ENCODE measurements around the gene PTPRT. TPM values are rescaled to one million over a fixed set of nuclear protein-coding genes. Genes with fewer than 3 reads are reported as not detected.

PTPRT gene
- total and polyA plus RNA-seq, 2 of the 13 experiments (the other 11 are each of a cell fraction or from before 2014, with no cell fraction given) = under 0.01 to 0.09 TPM

DNA sequence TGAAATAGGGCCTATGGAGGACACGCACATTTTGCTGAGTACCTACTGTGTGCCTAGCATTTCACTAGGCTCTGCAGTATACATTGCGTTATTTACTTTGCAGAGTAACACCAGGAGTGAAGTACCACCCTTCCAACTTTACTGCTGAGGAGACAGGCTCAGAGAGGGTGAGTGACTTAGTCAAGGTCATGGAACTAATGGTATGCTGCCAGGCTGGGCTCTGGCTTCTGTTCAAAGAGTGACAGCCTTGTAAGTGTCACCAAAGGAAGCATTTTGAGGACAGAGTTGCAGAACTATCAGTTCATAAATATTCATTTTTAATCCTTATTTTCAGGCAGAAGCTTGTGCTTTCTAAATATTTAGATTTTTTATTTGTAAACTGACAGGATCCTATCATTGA is 816.7 kb downstream of the PTPRT start:
- Histone ChIP-seq H4K20me1 (ENCODE audit: insufficient read depth, low read length) (no peaks in the 10 kb centered on the region), H3K4me3 (replicated peaks in 1 of 3; ENCODE audit: insufficient read depth in 1 of 3, low read depth in 2 of 3, low read length in 3 of 3) (no peak overlapping the region), H3K4me2 (ENCODE audit: low read depth, low read length) (no peak overlapping the region), H3K27ac (ENCODE audit: extremely low read length, insufficient read depth, low read length) (no peak overlapping the region), H3K79me2 (ENCODE audit: insufficient read depth, low read length) (no peaks in the 10 kb centered on the region), H2AFZ (ENCODE audit: low read length) (no peak overlapping the region), H3K27me3 (ENCODE audit: control insufficient read depth in 1 of 2, insufficient read depth in 2 of 2, low read length in 2 of 2) (0 out of 5 replicates have a peak, but pooled peaks cover 0 to 2% of the 10 kb centered on the region in 2 experiments), H3K4me1 (ENCODE audit: insufficient read depth, low read length) (no peaks in the 10 kb centered on the region), H3K36me3 (replicated peaks in 1 of 2; ENCODE audit: control insufficient read depth in 1 of 2, insufficient read depth in 2 of 2, low read length in 2 of 2) (no peaks in the 10 kb centered on the region), H3K9me3 (ENCODE audit: low read length) (no peaks in the 10 kb centered on the region), H3K9ac (ENCODE audit: insufficient read depth, low read depth, low read length) (no peak overlapping the region)
- no peak for FAIRE-seq
- ChIA-PET POLR2A (no interaction called here), CTCF (ENCODE audit: low intra/inter-chr PET ratio, low total read pairs) (no interaction called here)
- DNase-seq (ENCODE audit: low spot score) = no peak
- in situ Hi-C loops (cut with HindIII; ENCODE audit: extremely low pct_ligation_motif_present, low pct_unique_long_range_greater_than_20kb) = no loop called here
- BruUV-seq (replicated peaks) = no TSS peak
- WGBS (ENCODE audit: low lambda C conversion rate) = 3% methylated on average over 2 of the region's 2 CpGs
- no peak; the same call in 2 of the 3 replicates for ATAC-seq
- intact Hi-C loops (cut with micrococcal nuclease; ENCODE audit: unreplicated experiment) = no loop called here
- TF ChIP-seq ZNF180 (CRISPR knock-in tag; IDR thresholded peaks at IDR 0.05; ENCODE audit: borderline replicate concordance, low read depth) = no peak

GRCh38 chr20:42370075-42370474 is 819.6 kb downstream of the PTPRT start:
- 0% methylated on average over 6 of the region's 6 CpGs for WGBS (ENCODE audit: low lambda C conversion rate)
- no peak overlapping the region for H3K9ac ChIP-seq (ENCODE audit: insufficient read depth, low read depth, low read length)
- no peaks in the 10 kb centered on the region for H3K36me3 ChIP-seq (replicated peaks in 1 of 2; ENCODE audit: control insufficient read depth in 1 of 2, insufficient read depth in 2 of 2, low read length in 2 of 2)
- 0 out of 2 replicates have a peak, but pooled peaks cover 4% of the 10 kb centered on the region for H3K9me3 ChIP-seq (ENCODE audit: low read length)
- POLR2A ChIA-PET = no interaction called here
- intact Hi-C loops (cut with micrococcal nuclease; ENCODE audit: unreplicated experiment) (no loop called here), in situ Hi-C loops (cut with HindIII; ENCODE audit: extremely low pct_ligation_motif_present, low pct_unique_long_range_greater_than_20kb) (no loop called here)
- H3K4me3 ChIP-seq (replicated peaks in 1 of 3; ENCODE audit: insufficient read depth in 1 of 3, low read depth in 2 of 3, low read length in 3 of 3) = no peak overlapping the region
- H4K20me1 ChIP-seq (ENCODE audit: insufficient read depth, low read length) = no peaks in the 10 kb centered on the region
- BruUV-seq (replicated peaks) = no TSS peak
- H3K27me3 ChIP-seq (ENCODE audit: control insufficient read depth in 1 of 2, insufficient read depth in 2 of 2, low read length in 2 of 2) = no peaks in the 10 kb centered on the region
- no peaks in the 10 kb centered on the region for H3K4me1 ChIP-seq (ENCODE audit: insufficient read depth, low read length)
- CTCF ChIA-PET (ENCODE audit: low intra/inter-chr PET ratio, low total read pairs) = no interaction called here
- H3K27ac ChIP-seq (ENCODE audit: extremely low read length, insufficient read depth, low read length) = no peak overlapping the region
- ATAC-seq (no peak), FAIRE-seq (no peak), DNase-seq (ENCODE audit: low spot score) (no peak)
- no peak overlapping the region for H2AFZ ChIP-seq (ENCODE audit: low read length)
- H3K79me2 ChIP-seq (ENCODE audit: insufficient read depth, low read length) = no peaks in the 10 kb centered on the region
- H3K4me2 ChIP-seq (ENCODE audit: low read depth, low read length) = no peak overlapping the region
- TF ChIP-seq ARID4A (CRISPR knock-in tag; IDR thresholded peaks at IDR 0.05; ENCODE audit: borderline replicate concordance) (no peak), ZNF737 (CRISPR knock-in tag; IDR thresholded peaks at IDR 0.05; ENCODE audit: borderline replicate concordance) (no peak), ZNF496 (CRISPR knock-in tag; IDR thresholded peaks at IDR 0.05; ENCODE audit: insufficient replicate concordance) (no peak)
- TF ChIP-seq, protein P1, sequence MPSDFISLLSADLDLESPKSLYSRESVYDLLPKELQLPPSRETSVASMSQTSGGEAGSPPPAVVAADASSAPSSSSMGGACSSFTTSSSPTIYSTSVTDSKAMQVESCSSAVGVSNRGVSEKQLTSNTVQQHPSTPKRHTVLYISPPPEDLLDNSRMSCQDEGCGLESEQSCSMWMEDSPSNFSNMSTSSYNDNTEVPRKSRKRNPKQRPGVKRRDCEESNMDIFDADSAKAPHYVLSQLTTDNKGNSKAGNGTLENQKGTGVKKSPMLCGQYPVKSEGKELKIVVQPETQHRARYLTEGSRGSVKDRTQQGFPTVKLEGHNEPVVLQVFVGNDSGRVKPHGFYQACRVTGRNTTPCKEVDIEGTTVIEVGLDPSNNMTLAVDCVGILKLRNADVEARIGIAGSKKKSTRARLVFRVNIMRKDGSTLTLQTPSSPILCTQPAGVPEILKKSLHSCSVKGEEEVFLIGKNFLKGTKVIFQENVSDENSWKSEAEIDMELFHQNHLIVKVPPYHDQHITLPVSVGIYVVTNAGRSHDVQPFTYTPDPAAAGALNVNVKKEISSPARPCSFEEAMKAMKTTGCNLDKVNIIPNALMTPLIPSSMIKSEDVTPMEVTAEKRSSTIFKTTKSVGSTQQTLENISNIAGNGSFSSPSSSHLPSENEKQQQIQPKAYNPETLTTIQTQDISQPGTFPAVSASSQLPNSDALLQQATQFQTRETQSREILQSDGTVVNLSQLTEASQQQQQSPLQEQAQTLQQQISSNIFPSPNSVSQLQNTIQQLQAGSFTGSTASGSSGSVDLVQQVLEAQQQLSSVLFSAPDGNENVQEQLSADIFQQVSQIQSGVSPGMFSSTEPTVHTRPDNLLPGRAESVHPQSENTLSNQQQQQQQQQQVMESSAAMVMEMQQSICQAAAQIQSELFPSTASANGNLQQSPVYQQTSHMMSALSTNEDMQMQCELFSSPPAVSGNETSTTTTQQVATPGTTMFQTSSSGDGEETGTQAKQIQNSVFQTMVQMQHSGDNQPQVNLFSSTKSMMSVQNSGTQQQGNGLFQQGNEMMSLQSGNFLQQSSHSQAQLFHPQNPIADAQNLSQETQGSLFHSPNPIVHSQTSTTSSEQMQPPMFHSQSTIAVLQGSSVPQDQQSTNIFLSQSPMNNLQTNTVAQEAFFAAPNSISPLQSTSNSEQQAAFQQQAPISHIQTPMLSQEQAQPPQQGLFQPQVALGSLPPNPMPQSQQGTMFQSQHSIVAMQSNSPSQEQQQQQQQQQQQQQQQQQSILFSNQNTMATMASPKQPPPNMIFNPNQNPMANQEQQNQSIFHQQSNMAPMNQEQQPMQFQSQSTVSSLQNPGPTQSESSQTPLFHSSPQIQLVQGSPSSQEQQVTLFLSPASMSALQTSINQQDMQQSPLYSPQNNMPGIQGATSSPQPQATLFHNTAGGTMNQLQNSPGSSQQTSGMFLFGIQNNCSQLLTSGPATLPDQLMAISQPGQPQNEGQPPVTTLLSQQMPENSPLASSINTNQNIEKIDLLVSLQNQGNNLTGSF (CRISPR knock-in tag; IDR thresholded peaks at IDR 0.05) = no peak
- TF ChIP-seq, protein P2, sequence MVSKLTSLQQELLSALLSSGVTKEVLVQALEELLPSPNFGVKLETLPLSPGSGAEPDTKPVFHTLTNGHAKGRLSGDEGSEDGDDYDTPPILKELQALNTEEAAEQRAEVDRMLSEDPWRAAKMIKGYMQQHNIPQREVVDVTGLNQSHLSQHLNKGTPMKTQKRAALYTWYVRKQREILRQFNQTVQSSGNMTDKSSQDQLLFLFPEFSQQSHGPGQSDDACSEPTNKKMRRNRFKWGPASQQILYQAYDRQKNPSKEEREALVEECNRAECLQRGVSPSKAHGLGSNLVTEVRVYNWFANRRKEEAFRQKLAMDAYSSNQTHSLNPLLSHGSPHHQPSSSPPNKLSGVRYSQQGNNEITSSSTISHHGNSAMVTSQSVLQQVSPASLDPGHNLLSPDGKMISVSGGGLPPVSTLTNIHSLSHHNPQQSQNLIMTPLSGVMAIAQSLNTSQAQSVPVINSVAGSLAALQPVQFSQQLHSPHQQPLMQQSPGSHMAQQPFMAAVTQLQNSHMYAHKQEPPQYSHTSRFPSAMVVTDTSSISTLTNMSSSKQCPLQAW (CRISPR knock-in tag; IDR thresholded peaks at IDR 0.05) = no peak
